CD4-positive, alpha-beta T cell treated with Interleukin-6 for 4 hours (primary cell): Measurements from ENCODE around the gene VRK1.
"Not testable (repeated sequence)": the region's sequence is repeated elsewhere in the genome, so short reads cannot be mapped to it uniquely, and the experiment has no call there.

Experiments
- DNase-seq: peaks from one replicate; pipeline ENCODE4 v3.0.0-alpha.2; 2020; ENCODE audit warnings: mixed read lengths

The VRK1 gene

GRCh38 chr14:96827290-96827689 is 30.1 kb downstream of the VRK1 start:
- DNase-seq = no peak

- no peak for DNase-seq
Observed at GRCh38 chr14:96829791-96830190, 32.6 kb downstream of the VRK1 start.

- no peak for DNase-seq
Observed at GRCh38 chr14:96830946-96831345, 33.8 kb downstream of the VRK1 start.

- DNase-seq = no peak
Observed at GRCh38 chr14:96832351-96832750, 35.2 kb downstream of the VRK1 start.

- no peak for DNase-seq
Observed at GRCh38 chr14:96838449-96838848, 41.3 kb downstream of the VRK1 start.

- no peak for DNase-seq
Observed at GRCh38 chr14:96839251-96839650, 42.1 kb downstream of the VRK1 start.

GRCh38 chr14:96843137-96843536 is 46.0 kb downstream of the VRK1 start:
- DNase-seq = no peak

GRCh38 chr14:96844857-96845570 is 47.8 kb downstream of the VRK1 start:
- DNase-seq = no peak

GRCh38 chr14:96847451-96847850 is 50.3 kb downstream of the VRK1 start:
- DNase-seq = no peak

- DNase-seq = no peak
Observed at GRCh38 chr14:96848011-96848410, 50.8 kb downstream of the VRK1 start.

GRCh38 chr14:96849733-96850132 is 52.6 kb downstream of the VRK1 start:
- no peak for DNase-seq

- no peak for DNase-seq
Observed at GRCh38 chr14:96851694-96852381, 54.7 kb downstream of the VRK1 start.

- peak; percentile 17 for DNase-seq
Observed at GRCh38 chr14:96852823-96853422, 55.7 kb downstream of the VRK1 start.

- DNase-seq = no peak
Observed at GRCh38 chr14:96858643-96859042, 61.5 kb downstream of the VRK1 start.

GRCh38 chr14:96861568-96862310 is 64.6 kb downstream of the VRK1 start:
- DNase-seq = no peak

GRCh38 chr14:96863327-96863985 is 66.3 kb downstream of the VRK1 start:
- no peak for DNase-seq

- DNase-seq = no peak
Observed at GRCh38 chr14:96863986-96864330, 66.8 kb downstream of the VRK1 start.

GRCh38 chr14:96867634-96868033 is 70.5 kb downstream of the VRK1 start:
- no peak for DNase-seq

- DNase-seq = no peak
Observed at GRCh38 chr14:96874127-96874526, 76.9 kb downstream of the VRK1 start.

- DNase-seq = no peak
Observed at GRCh38 chr14:96876747-96877146, 79.6 kb downstream of the VRK1 start.

GRCh38 chr14:96881713-96882112 is 84.5 kb downstream of the VRK1 start:
- DNase-seq = no peak

GRCh38 chr14:96883974-96884373 is 86.8 kb downstream of the VRK1 start:
- DNase-seq = not testable (repeated sequence)

- no peak for DNase-seq
Observed at GRCh38 chr14:96888158-96888557, 91.0 kb downstream of the VRK1 start.
